T-helper 2 cell (primary cell): ENCODE measurements around the gene GCNT2.
"Not testable (repeated sequence)": the region's sequence is repeated elsewhere in the genome, so short reads cannot be mapped to it uniquely, and the experiment has no call there.

ENCODE experiments used
- DNase-seq, 5 experiments: peaks; one replicate each; pipeline versions ENCODE4 v3.0.0 to v3.0.0-alpha.2; 2012 to 2022

The GCNT2 gene

DNA sequence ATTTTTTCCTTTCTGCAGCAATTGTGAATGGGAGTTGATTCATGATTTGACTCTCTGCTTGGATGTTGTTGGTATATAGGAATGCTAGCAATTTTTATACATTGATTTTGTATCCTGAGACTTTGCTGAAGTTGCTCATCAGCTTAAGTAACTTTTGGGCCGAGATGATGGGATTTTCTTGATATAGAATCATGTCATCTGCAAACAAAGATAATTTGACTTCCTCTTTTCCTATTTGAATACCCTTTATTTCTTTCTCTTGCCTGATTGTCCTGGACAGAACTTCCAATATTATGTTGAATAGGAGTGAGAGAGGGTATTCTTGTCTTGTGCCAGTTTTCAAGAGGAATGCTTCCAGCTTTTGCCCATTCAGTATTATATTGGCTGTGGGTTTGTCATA is 144.4 kb downstream of the GCNT2 start:
- not testable (repeated sequence) for DNase-seq

GRCh38 chr6:10668126-10668917 is 147.2 kb downstream of the GCNT2 start:
- no peak for DNase-seq

DNA sequence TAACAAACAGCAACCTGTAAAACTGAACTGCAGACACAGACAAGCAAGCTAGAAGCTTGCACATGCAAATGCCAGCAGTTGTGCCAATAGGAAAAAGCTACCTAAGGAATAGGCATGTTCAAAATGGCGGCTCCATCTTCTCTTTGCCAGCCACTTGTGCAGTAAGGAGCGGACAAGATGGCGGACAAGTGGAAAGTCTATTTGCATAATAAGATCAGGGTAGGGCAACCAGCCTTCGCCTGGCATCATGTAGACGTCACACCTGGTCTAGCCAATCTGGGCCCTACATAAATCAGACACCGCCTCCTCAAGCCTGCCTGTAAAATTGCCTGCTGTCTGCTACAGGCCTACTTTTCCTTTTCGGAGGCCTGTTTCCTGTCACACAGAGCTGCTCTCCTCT is 155.3 kb downstream of the GCNT2 start:
- DNase-seq, result no peak

DNA sequence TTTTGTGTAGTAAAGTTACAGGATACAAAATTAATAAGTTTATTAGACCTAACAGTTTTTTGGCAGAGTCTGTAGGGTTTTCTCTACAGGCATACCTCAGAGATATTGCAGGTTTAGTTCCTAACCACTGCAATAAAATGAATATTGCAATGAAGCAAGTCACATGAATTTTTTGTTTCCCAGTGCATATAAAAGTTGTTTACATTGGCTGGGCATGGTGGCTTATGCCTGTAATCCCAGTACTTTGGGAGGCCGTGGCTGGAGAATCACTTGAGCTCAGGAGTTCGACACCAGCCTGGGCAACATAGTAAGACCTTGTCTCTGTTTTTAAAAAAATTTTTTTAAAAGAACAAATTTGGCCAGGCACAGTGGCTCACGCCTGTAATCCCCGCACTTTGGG is 157.3 kb downstream of the GCNT2 start:
- no peak for DNase-seq
